ENCODE measurements around the gene LARP4B.

LARP4B gene

GRCh38 chr10:845526-845925 is 86.0 kb downstream of the LARP4B start:
- H2AFZ ChIP-seq (ENCODE audit: low read depth, low read length): no peak overlapping the region
- H3K27ac ChIP-seq (ENCODE audit: low read length): no peak overlapping the region
- peaks cover 10% of the 10 kb centered on the region; the same call in 1 of the 2 replicates for H3K4me1 ChIP-seq (ENCODE audit: low read length)
- TF ChIP-seq CTCF (IDR thresholded peaks at IDR 0.05; ENCODE audit: low read depth, low read length) (no peak), EZH2phosphoT487 (IDR thresholded peaks at IDR 0.05; ENCODE audit: low read depth) (no peak)
- H3K27me3 ChIP-seq (ENCODE audit: low read depth, low read length): no peaks in the 10 kb centered on the region
- peaks cover 8% of the 10 kb centered on the region; the same call in 1 of the 2 replicates for H3K9me3 ChIP-seq (ENCODE audit: insufficient read depth, low read length)
- H3K4me2 ChIP-seq (ENCODE audit: low read length): no peak overlapping the region
- peaks cover 47% of the 10 kb centered on the region for H4K20me1 ChIP-seq (ENCODE audit: insufficient read depth, low read length)
- peaks cover 66% of the 10 kb centered on the region for H3K79me2 ChIP-seq (ENCODE audit: low read length)
- H3K4me3 ChIP-seq (ENCODE audit: low read length): no peak overlapping the region
- no peak overlapping the region for H3K9ac ChIP-seq (ENCODE audit: low read length)
- H3K36me3 ChIP-seq (replicated peaks; ENCODE audit: low read depth, low read length): peaks cover 36% of the 10 kb centered on the region

- Histone ChIP-seq H2AFZ (ENCODE audit: low read depth, low read length) (no peak overlapping the region), H3K4me2 (ENCODE audit: low read length) (no peak overlapping the region), H3K27ac (ENCODE audit: low read length) (no peak overlapping the region), H3K4me3 (ENCODE audit: low read length) (no peak overlapping the region), H3K27me3 (ENCODE audit: low read depth, low read length) (no peaks in the 10 kb centered on the region), H3K4me1 (ENCODE audit: low read length) (peaks cover 10% of the 10 kb centered on the region; the same call in 1 of the 2 replicates), H3K79me2 (ENCODE audit: low read length) (peaks cover 61% of the 10 kb centered on the region), H3K9me3 (ENCODE audit: insufficient read depth, low read length) (no peaks in the 10 kb centered on the region), H3K36me3 (replicated peaks; ENCODE audit: low read depth, low read length) (peaks cover 33% of the 10 kb centered on the region), H3K9ac (ENCODE audit: low read length) (no peak overlapping the region), H4K20me1 (ENCODE audit: insufficient read depth, low read length) (peaks cover 46% of the 10 kb centered on the region)
- no peak for TF ChIP-seq EZH2phosphoT487 (IDR thresholded peaks at IDR 0.05; ENCODE audit: low read depth)
- no peak for TF ChIP-seq CTCF (IDR thresholded peaks at IDR 0.05; ENCODE audit: low read depth, low read length)
Measured at GRCh38 chr10:844552-844951, 87.0 kb downstream of the LARP4B start.

- Histone ChIP-seq H3K9ac (ENCODE audit: low read length) (no peak overlapping the region), H3K4me3 (ENCODE audit: low read length) (no peak overlapping the region), H3K27me3 (ENCODE audit: low read depth, low read length) (no peaks in the 10 kb centered on the region), H3K36me3 (replicated peaks; ENCODE audit: low read depth, low read length) (peaks cover 37% of the 10 kb centered on the region), H3K9me3 (ENCODE audit: insufficient read depth, low read length) (no peaks in the 10 kb centered on the region), H3K4me2 (ENCODE audit: low read length) (no peak overlapping the region), H2AFZ (ENCODE audit: low read depth, low read length) (no peak overlapping the region), H3K27ac (ENCODE audit: low read length) (no peak overlapping the region), H3K4me1 (ENCODE audit: low read length) (peaks cover 10% of the 10 kb centered on the region; the same call in 1 of the 2 replicates), H4K20me1 (ENCODE audit: insufficient read depth, low read length) (peaks cover 46% of the 10 kb centered on the region), H3K79me2 (ENCODE audit: low read length) (peaks cover 59% of the 10 kb centered on the region)
- no peak for TF ChIP-seq CTCF (IDR thresholded peaks at IDR 0.05; ENCODE audit: low read depth, low read length)
Measured at GRCh38 chr10:843703-844102, 87.8 kb downstream of the LARP4B start.

- no peak overlapping the region for H3K9ac ChIP-seq (ENCODE audit: low read length)
- no peak overlapping the region for H3K27ac ChIP-seq (ENCODE audit: low read length)
- peaks cover 10% of the 10 kb centered on the region; the same call in 1 of the 2 replicates for H3K4me1 ChIP-seq (ENCODE audit: low read length)
- H4K20me1 ChIP-seq (ENCODE audit: insufficient read depth, low read length): peaks cover 46% of the 10 kb centered on the region
- H3K9me3 ChIP-seq (ENCODE audit: insufficient read depth, low read length): no peaks in the 10 kb centered on the region
- peaks cover 39% of the 10 kb centered on the region for H3K36me3 ChIP-seq (replicated peaks; ENCODE audit: low read depth, low read length)
- no peaks in the 10 kb centered on the region for H3K27me3 ChIP-seq (ENCODE audit: low read depth, low read length)
- no peak overlapping the region for H3K4me3 ChIP-seq (ENCODE audit: low read length)
- no peak overlapping the region for H3K4me2 ChIP-seq (ENCODE audit: low read length)
- no peak overlapping the region for H2AFZ ChIP-seq (ENCODE audit: low read depth, low read length)
- peaks cover 61% of the 10 kb centered on the region for H3K79me2 ChIP-seq (ENCODE audit: low read length)
- TF ChIP-seq CTCF (IDR thresholded peaks at IDR 0.05; ENCODE audit: low read depth, low read length) (no peak), EZH2phosphoT487 (IDR thresholded peaks at IDR 0.05; ENCODE audit: low read depth) (no peak)
Measured at GRCh38 chr10:842795-843194, 88.7 kb downstream of the LARP4B start.
